ENCODE measurements around the gene EPB41L3.

Gene EPB41L3

GRCh38 chr18:5507756-5508155 lies 36.0 kb downstream of the EPB41L3 start:
- TF ChIP-seq YY1 (IDR thresholded peaks at IDR 0.05; ENCODE audit: low read depth) (no peak), CREB1 (IDR thresholded peaks at IDR 0.05; ENCODE audit: low read depth) (no peak), TCF12 (IDR thresholded peaks at IDR 0.05; ENCODE audit: low read depth) (no peak), NFIC (IDR thresholded peaks at IDR 0.05) (no peak), TAF1 (IDR thresholded peaks at IDR 0.05; ENCODE audit: low read depth) (no peak), TEAD4 (IDR thresholded peaks at IDR 0.05) (no peak), EGR1 (IDR thresholded peaks at IDR 0.05) (no peak), ZBTB7A (IDR thresholded peaks at IDR 0.05; ENCODE audit: low read depth) (no peak)

DNA sequence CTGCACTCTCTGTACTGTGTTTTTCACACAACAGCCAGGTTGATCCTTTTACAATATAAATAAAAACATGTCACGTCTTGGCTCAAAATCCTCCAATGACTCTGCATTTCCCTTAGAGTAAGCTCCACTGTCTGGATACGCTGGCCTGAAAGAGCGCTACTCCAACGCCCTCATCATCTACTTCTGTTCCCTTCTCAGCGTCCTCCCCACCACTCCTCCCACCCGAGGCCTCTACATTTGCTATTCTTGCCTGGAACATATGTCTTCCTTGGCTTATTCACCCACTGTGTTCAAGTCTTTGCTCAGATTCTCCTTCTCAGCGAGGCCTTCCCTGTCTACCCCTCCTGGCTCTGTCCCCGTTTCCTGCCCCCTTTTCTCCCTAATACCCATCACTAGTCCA lies 37.6 kb downstream of the EPB41L3 start:
- TF ChIP-seq TEAD4 (IDR thresholded peaks at IDR 0.05): no peak
- TF ChIP-seq EP300 (IDR thresholded peaks at IDR 0.05; ENCODE audit: borderline replicate concordance): no peak
- TF ChIP-seq, protein P1, sequence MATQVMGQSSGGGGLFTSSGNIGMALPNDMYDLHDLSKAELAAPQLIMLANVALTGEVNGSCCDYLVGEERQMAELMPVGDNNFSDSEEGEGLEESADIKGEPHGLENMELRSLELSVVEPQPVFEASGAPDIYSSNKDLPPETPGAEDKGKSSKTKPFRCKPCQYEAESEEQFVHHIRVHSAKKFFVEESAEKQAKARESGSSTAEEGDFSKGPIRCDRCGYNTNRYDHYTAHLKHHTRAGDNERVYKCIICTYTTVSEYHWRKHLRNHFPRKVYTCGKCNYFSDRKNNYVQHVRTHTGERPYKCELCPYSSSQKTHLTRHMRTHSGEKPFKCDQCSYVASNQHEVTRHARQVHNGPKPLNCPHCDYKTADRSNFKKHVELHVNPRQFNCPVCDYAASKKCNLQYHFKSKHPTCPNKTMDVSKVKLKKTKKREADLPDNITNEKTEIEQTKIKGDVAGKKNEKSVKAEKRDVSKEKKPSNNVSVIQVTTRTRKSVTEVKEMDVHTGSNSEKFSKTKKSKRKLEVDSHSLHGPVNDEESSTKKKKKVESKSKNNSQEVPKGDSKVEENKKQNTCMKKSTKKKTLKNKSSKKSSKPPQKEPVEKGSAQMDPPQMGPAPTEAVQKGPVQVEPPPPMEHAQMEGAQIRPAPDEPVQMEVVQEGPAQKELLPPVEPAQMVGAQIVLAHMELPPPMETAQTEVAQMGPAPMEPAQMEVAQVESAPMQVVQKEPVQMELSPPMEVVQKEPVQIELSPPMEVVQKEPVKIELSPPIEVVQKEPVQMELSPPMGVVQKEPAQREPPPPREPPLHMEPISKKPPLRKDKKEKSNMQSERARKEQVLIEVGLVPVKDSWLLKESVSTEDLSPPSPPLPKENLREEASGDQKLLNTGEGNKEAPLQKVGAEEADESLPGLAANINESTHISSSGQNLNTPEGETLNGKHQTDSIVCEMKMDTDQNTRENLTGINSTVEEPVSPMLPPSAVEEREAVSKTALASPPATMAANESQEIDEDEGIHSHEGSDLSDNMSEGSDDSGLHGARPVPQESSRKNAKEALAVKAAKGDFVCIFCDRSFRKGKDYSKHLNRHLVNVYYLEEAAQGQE (IDR thresholded peaks at IDR 0.05; ENCODE audit: low read depth): no peak
- TF ChIP-seq, protein P2, sequence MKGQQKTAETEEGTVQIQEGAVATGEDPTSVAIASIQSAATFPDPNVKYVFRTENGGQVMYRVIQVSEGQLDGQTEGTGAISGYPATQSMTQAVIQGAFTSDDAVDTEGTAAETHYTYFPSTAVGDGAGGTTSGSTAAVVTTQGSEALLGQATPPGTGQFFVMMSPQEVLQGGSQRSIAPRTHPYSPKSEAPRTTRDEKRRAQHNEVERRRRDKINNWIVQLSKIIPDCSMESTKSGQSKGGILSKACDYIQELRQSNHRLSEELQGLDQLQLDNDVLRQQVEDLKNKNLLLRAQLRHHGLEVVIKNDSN (IDR thresholded peaks at IDR 0.05): no peak
- TF ChIP-seq, protein P3, sequence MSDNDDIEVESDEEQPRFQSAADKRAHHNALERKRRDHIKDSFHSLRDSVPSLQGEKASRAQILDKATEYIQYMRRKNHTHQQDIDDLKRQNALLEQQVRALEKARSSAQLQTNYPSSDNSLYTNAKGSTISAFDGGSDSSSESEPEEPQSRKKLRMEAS (IDR thresholded peaks at IDR 0.05): no peak
- no peak for TF ChIP-seq CEBPB (IDR thresholded peaks at IDR 0.05)
- TF ChIP-seq EGR1 (IDR thresholded peaks at IDR 0.05): no peak
- no peak for TF ChIP-seq RAD21 (IDR thresholded peaks at IDR 0.05; ENCODE audit: low read depth)
- no peak for TF ChIP-seq NFIC (IDR thresholded peaks at IDR 0.05)
- no peak for TF ChIP-seq TAF1 (IDR thresholded peaks at IDR 0.05; ENCODE audit: low read depth)
- TF ChIP-seq YY1 (IDR thresholded peaks at IDR 0.05; ENCODE audit: low read depth): no peak
- TF ChIP-seq CREB1 (IDR thresholded peaks at IDR 0.05; ENCODE audit: low read depth): no peak
- no peak for TF ChIP-seq TCF12 (IDR thresholded peaks at IDR 0.05; ENCODE audit: low read depth)
- TF ChIP-seq FOXM1 (IDR thresholded peaks at IDR 0.05; ENCODE audit: borderline replicate concordance, low read depth): no peak
- TF ChIP-seq ZBTB7A (IDR thresholded peaks at IDR 0.05; ENCODE audit: low read depth): no peak

GRCh38 chr18:5503740-5504139 lies 40.1 kb downstream of the EPB41L3 start:
- TF ChIP-seq, protein P1 (IDR thresholded peaks at IDR 0.05; ENCODE audit: low read depth): no peak
- no peak for TF ChIP-seq EP300 (IDR thresholded peaks at IDR 0.05; ENCODE audit: borderline replicate concordance)
- no peak for TF ChIP-seq EGR1 (IDR thresholded peaks at IDR 0.05)
- no peak for TF ChIP-seq YY1 (IDR thresholded peaks at IDR 0.05; ENCODE audit: low read depth)
- TF ChIP-seq TAF1 (IDR thresholded peaks at IDR 0.05; ENCODE audit: low read depth): no peak
- TF ChIP-seq CREB1 (IDR thresholded peaks at IDR 0.05; ENCODE audit: low read depth): no peak
- TF ChIP-seq RAD21 (IDR thresholded peaks at IDR 0.05; ENCODE audit: low read depth): no peak
- TF ChIP-seq ZBTB7A (IDR thresholded peaks at IDR 0.05; ENCODE audit: low read depth): no peak
- no peak for TF ChIP-seq TCF12 (IDR thresholded peaks at IDR 0.05; ENCODE audit: low read depth)
- no peak for TF ChIP-seq FOXM1 (IDR thresholded peaks at IDR 0.05; ENCODE audit: borderline replicate concordance, low read depth)
- TF ChIP-seq, protein P3 (IDR thresholded peaks at IDR 0.05): no peak
- TF ChIP-seq NFIC (IDR thresholded peaks at IDR 0.05): no peak
- TF ChIP-seq, protein P2 (IDR thresholded peaks at IDR 0.05): no peak

DNA sequence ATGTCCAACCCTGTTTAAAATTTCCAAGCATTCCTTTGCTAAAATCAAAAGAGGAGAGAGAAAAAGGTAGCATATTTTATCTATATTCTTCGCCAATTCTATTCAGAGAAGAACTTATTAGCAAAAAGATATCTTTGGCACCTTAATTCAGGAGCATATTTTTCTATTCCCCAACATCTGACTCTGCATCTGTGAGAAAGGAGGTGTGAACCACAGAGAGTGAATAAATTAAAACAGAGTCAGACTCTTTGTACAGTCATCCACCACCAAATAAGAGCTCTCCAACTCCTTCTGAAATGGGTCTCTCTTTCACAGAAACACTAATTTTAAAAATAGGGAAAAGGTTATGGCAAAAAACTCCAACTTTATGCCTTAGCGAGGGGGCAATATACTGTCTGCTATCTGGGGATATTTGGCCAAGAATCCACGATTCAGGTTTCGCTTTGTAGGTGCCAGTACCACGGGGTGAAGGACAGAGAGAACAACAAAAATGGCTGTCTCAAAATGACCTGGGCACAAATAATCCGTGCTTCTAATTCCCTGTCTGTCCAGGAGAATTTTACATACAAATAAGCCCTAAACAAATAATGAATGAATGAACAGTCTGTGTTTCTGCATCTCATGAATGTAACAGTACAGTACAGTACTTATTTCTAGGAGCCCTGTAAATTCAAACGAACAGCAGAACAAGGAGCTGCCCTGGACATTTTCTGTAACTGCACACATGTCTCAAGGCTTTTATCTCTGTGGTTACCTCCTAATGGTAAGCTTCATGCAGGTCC lies 43.4 kb downstream of the EPB41L3 start:
- TF ChIP-seq, protein P1 (IDR thresholded peaks at IDR 0.05; ENCODE audit: low read depth): no peak
- TF ChIP-seq NFIC (IDR thresholded peaks at IDR 0.05) (no peak), EP300 (IDR thresholded peaks at IDR 0.05; ENCODE audit: borderline replicate concordance) (no peak), CREB1 (IDR thresholded peaks at IDR 0.05; ENCODE audit: low read depth) (no peak), YY1 (IDR thresholded peaks at IDR 0.05; ENCODE audit: low read depth) (no peak), CEBPB (IDR thresholded peaks at IDR 0.05) (no peak), RAD21 (IDR thresholded peaks at IDR 0.05; ENCODE audit: low read depth) (no peak)

Data from Ishikawa (cell line).